GM23338 (cell line): Measurements from ENCODE around the gene PCNX3. TPM values are rescaled to one million over a fixed set of nuclear protein-coding genes. Genes with fewer than 3 reads are reported as not detected.

Experiments used
- ATAC-seq: fragments of 200-7000 bp; cut with Tn5 transposase; 3 replicates; pipeline ENCODE4 v1.9.1; 2020
- DNase-seq: peaks from one replicate; pipeline ENCODE4 v3.0.0-alpha.2; 2015; ENCODE audit warnings: low spot score
- H2AFZ ChIP-seq: fragments of 200-600 bp; sonication (generic); 2 replicates; pipeline ENCODE4 v1.8.0; 2016; ENCODE audit warnings: antibody characterized with exemption, mild to moderate bottlenecking, moderate library complexity
- H3F3A ChIP-seq: fragments of 200-600 bp; sonication (generic); replicated peaks from 2 replicates; pipeline ENCODE4 v1.8.0; 2017; ENCODE audit warnings: antibody characterized with exemption, mixed run types, low read depth
- H3K27ac ChIP-seq: fragments of 200-600 bp; sonication (generic); 2 replicates; pipeline ENCODE4 v1.6.1; 2016; ENCODE audit warnings: low read depth
- H3K27me3 ChIP-seq: fragments of 200-600 bp; sonication (generic); 2 replicates; pipeline ENCODE4 v1.8.0; 2016; ENCODE audit warnings: mild to moderate bottlenecking, mixed run types, moderate library complexity; ENCODE audit not compliant: insufficient read depth
- H3K36me3 ChIP-seq: fragments of 200-600 bp; sonication (generic); 2 replicates; pipeline ENCODE4 v1.8.0; 2016; ENCODE audit warnings: mild to moderate bottlenecking; ENCODE audit not compliant: insufficient read depth
- H3K4me1 ChIP-seq: fragments of 200-600 bp; sonication (generic); 2 replicates; pipeline ENCODE4 v1.8.0; 2016; ENCODE audit warnings: mild to moderate bottlenecking, moderate library complexity; ENCODE audit not compliant: insufficient read depth
- H3K4me2 ChIP-seq: fragments of 200-600 bp; sonication (generic); 2 replicates; pipeline ENCODE4 v1.7.1; 2017; ENCODE audit warnings: mixed run types
- H3K4me3 ChIP-seq: fragments of 200-600 bp; sonication (generic); 2 replicates; pipeline ENCODE4 v1.6.1; 2016; ENCODE audit warnings: mixed run types
- H3K79me2 ChIP-seq: fragments of 200-600 bp; sonication (generic); replicated peaks from 2 replicates; pipeline ENCODE4 v1.8.0; 2017; ENCODE audit warnings: mild to moderate bottlenecking; ENCODE audit not compliant: insufficient read depth
- H3K9me2 ChIP-seq: fragments of 200-600 bp; sonication (generic); 2 replicates; pipeline ENCODE4 v1.8.0; 2017; ENCODE audit not compliant: insufficient read depth
- H4K20me1 ChIP-seq: fragments of 200-600 bp; sonication (generic); replicated peaks from 2 replicates; pipeline ENCODE4 v1.8.0; 2017; ENCODE audit warnings: mild to moderate bottlenecking; ENCODE audit not compliant: insufficient read depth
- H3K27ac Mint-ChIP-seq: 2 replicates; pipeline ENCODE4 v1.8.0; 2020; ENCODE audit warnings: inconsistent platforms, mild to moderate bottlenecking, moderate library complexity, mixed read lengths
- H3K27me3 Mint-ChIP-seq: 3 replicates; pipeline ENCODE4 v1.8.0; 2022; ENCODE audit warnings: low read depth, mild to moderate bottlenecking, moderate library complexity, mixed read lengths, inconsistent platforms; ENCODE audit not compliant: insufficient read depth, poor library complexity
- H3K36me3 Mint-ChIP-seq: 3 replicates; pipeline ENCODE4 v1.8.0; 2021; ENCODE audit warnings: low read depth, mild to moderate bottlenecking, inconsistent platforms, moderate library complexity, mixed read lengths
- H3K4me1 Mint-ChIP-seq: 3 replicates; pipeline ENCODE4 v1.8.0; 2020; ENCODE audit warnings: mild to moderate bottlenecking, inconsistent platforms, mixed read lengths
- H3K4me3 Mint-ChIP-seq: 3 replicates; pipeline ENCODE4 v1.8.0; 2021; ENCODE audit warnings: moderate library complexity, mild to moderate bottlenecking, inconsistent platforms, mixed read lengths
- H3K9me3 Mint-ChIP-seq: 3 replicates; pipeline ENCODE4 v1.8.0; 2020; ENCODE audit warnings: moderate library complexity, mild to moderate bottlenecking, inconsistent platforms, mixed read lengths
- CREB1 ChIP-seq: fragments of 250-450 bp; sonication (Bioruptor Pico); IDR thresholded peaks from 2 replicates; pipeline ENCODE4 v1.5.0; 2020; ENCODE audit warnings: low read depth, mild to moderate bottlenecking, moderate library complexity
- POLR2AphosphoS5 ChIP-seq: IDR thresholded peaks from 2 replicates; pipeline ENCODE4 v1.6.1; 2016; ENCODE audit warnings: antibody characterized with exemption, low read depth
- REST ChIP-seq: IDR thresholded peaks from one replicate; pipeline ENCODE4 v1.6.1; 2018; ENCODE audit warnings: antibody characterized with exemption; ENCODE audit not compliant: unreplicated experiment
- STAT1 ChIP-seq: IDR thresholded peaks from one replicate; pipeline ENCODE4 v1.6.1; 2016; ENCODE audit warnings: antibody characterized with exemption; ENCODE audit not compliant: unreplicated experiment
- ZNF114 ChIP-seq: fragments of 250-450 bp; sonication (Bioruptor Pico); IDR thresholded peaks from 2 replicates; pipeline ENCODE4 v1.5.0; 2020; ENCODE audit warnings: mild to moderate bottlenecking, moderate library complexity
- ZNF331 ChIP-seq: fragments of 250-450 bp; sonication (Bioruptor Pico); IDR thresholded peaks from 2 replicates; pipeline ENCODE4 v1.5.0; 2020; ENCODE audit warnings: low read depth, mild to moderate bottlenecking, moderate library complexity
- polyA plus RNA-seq: library from polyadenylated mRNA; unstranded; fragments of >200 nt; fragmentation: Nextera tagmentation; extraction: Ambion mirVana; gene quantifications from 2 replicates; pipeline ENCODE4 v1.2.1, GENCODE V29; 2016
- total RNA-seq: library from RNA; depleted of rRNA; stranded (reverse); fragments of >200 nt; shearing (Covaris generic); gene quantifications from 2 replicates; pipeline ENCODE4 v1.2.3, GENCODE V29; 2014
- TF ChIP-seq, protein P1 (sequence below), 2 experiments: fragments of 200-600 bp in 1 of 2; sonication (generic) in 1 of 2; conservative IDR thresholded peaks; 2 replicates each; pipeline versions ENCODE4 v1.5.1 to v1.6.1; 2016 to 2017; ENCODE audit warnings: antibody characterized with exemption in 2 of 2, low read depth in 2 of 2, mild to moderate bottlenecking in 2 of 2, moderate library complexity in 1 of 2
- TF ChIP-seq, protein P2 (sequence below): IDR thresholded peaks from 2 replicates; pipeline ENCODE4 v1.6.1; 2016; ENCODE audit warnings: antibody characterized with exemption

PCNX3 gene
- total and polyA plus RNA-seq, 2 experiments from 2014 or later, result 8.7 to 52.2 TPM

GRCh38 chr11:65610404-65610803, 5.2 kb upstream of the PCNX3 start:
- peaks cover 21% of the 10 kb centered on the region for H3F3A ChIP-seq
- Mint-ChIP-seq H3K27ac (no peak overlapping the region; the same call in 1 of the 2 replicates), H3K9me3 (no peaks in the 10 kb centered on the region), H3K27me3 (peaks cover 22% of the 10 kb centered on the region), H3K4me3 (no peak overlapping the region; the same call in 2 of the 3 replicates), H3K4me1 (peaks cover 17% of the 10 kb centered on the region), H3K36me3 (peaks cover 8% of the 10 kb centered on the region; the same call in 2 of the 3 replicates)
- no peak overlapping the region for H3K4me2 ChIP-seq
- no peaks in the 10 kb centered on the region; the same call in 1 of the 2 replicates for H4K20me1 ChIP-seq
- H3K27ac ChIP-seq, result no peak overlapping the region
- H3K4me1 ChIP-seq, result peaks cover 21% of the 10 kb centered on the region
- H3K79me2 ChIP-seq, result peaks cover 11% of the 10 kb centered on the region; the same call in 1 of the 2 replicates
- no peaks in the 10 kb centered on the region for H3K36me3 ChIP-seq
- no peak for ATAC-seq
- H2AFZ ChIP-seq, result no peak overlapping the region
- no peaks in the 10 kb centered on the region for H3K27me3 ChIP-seq
- DNase-seq, result no peak
- H3K4me3 ChIP-seq, result no peak overlapping the region
- TF ChIP-seq CREB1 (CRISPR knock-in tag), result no peak
- no peak for TF ChIP-seq REST
- TF ChIP-seq, protein P1, sequence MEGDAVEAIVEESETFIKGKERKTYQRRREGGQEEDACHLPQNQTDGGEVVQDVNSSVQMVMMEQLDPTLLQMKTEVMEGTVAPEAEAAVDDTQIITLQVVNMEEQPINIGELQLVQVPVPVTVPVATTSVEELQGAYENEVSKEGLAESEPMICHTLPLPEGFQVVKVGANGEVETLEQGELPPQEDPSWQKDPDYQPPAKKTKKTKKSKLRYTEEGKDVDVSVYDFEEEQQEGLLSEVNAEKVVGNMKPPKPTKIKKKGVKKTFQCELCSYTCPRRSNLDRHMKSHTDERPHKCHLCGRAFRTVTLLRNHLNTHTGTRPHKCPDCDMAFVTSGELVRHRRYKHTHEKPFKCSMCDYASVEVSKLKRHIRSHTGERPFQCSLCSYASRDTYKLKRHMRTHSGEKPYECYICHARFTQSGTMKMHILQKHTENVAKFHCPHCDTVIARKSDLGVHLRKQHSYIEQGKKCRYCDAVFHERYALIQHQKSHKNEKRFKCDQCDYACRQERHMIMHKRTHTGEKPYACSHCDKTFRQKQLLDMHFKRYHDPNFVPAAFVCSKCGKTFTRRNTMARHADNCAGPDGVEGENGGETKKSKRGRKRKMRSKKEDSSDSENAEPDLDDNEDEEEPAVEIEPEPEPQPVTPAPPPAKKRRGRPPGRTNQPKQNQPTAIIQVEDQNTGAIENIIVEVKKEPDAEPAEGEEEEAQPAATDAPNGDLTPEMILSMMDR (conservative IDR thresholded peaks at IDR 0.05; ENCODE audit: low read depth in 2 of 2), result no peak
- no peak for TF ChIP-seq STAT1
- no peak for TF ChIP-seq ZNF331 (CRISPR knock-in tag)
- TF ChIP-seq, protein P2, sequence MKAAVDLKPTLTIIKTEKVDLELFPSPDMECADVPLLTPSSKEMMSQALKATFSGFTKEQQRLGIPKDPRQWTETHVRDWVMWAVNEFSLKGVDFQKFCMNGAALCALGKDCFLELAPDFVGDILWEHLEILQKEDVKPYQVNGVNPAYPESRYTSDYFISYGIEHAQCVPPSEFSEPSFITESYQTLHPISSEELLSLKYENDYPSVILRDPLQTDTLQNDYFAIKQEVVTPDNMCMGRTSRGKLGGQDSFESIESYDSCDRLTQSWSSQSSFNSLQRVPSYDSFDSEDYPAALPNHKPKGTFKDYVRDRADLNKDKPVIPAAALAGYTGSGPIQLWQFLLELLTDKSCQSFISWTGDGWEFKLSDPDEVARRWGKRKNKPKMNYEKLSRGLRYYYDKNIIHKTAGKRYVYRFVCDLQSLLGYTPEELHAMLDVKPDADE, result no peak
- TF ChIP-seq ZNF114 (CRISPR knock-in tag), result no peak
- TF ChIP-seq POLR2AphosphoS5, result no peak
- H3K9me2 ChIP-seq, result no peaks in the 10 kb centered on the region
